ENCODE measurements around the gene GRIK3.

- TF ChIP-seq CTCF (IDR thresholded peaks at IDR 0.05) (no peak), POLR2A (IDR thresholded peaks at IDR 0.05) (no peak)
These were observed 191.3 kb downstream of the GRIK3 start for GRCh38 chr1:36843027-36843426.
